Anterior cingulate cortex (tissue), 58 donors: ENCODE data around the gene DEPP1.

Experiments used
- DNase-seq, 58 donors: peaks; one replicate each; lab custom pipeline; 2025; lab: John Stamatoyannopoulos, UW

DEPP1 gene

DNA sequence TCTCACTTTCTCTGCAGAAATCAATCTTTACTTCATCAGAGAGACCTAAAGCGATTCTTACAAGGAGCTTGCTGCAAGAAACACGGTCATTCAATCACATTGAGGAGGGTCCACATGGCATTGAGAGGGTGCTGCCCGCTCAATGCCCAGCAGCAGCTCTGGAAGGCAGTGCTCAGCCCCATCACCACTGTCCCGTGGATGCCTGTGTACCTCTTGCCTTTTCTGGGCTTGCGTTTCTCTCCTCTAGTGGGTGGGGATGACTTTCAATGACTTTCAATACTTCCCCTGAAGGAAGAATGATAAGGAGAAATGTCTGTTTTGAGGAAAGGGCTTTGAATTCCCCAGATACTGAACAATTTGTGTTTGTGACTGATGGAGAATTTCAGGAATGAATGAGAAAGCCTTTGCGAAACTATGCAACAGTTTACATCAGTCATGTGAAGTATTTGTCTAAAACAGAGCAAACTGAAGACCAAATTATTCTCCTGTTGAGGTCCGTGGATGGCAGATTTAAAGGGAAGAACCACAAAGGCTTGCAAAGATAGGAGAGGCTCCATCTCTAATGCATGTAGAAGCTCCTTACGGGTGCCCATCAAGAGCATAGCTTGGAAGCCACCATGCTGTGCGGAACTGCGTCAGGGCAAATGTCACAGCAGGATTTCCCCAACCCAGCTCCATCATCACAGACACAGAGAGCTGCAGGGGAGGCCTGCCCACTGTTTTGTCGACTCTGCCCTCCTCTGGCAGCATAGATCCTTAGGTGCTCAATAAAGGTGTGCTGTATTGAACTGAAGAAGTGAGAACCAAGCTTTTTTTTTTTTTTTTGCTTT, 15.5 kb upstream of the DEPP1 start:
- no peak for DNase-seq

DNA sequence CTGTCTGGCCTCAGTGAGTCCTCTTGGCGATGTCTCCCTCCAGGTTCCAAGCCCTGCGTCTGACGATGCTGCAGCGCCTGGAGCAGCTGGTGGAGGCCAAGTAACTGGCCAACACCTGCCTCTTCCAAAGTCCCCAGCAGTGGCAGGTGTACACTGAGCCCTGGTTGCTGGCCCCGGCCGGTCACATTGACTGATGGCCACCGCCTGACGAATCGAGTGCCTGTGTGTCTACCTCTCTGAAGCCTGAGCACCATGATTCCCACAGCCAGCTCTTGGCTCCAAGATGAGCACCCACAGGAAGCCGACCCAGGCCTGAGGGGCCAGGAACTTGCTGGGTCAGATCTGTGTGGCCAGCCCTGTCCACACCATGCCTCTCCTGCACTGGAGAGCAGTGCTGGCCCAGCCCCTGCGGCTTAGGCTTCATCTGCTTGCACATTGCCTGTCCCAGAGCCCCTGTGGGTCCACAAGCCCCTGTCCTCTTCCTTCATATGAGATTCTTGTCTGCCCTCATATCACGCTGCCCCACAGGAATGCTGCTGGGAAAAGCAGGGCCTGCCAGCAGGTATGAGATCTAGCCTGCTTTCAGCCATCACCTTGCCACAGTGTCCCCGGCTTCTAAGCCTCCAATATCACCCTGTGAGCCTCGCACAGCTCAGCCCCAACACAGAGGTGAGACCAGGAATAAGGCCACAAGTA, 14.8 kb upstream of the DEPP1 start:
- no peak for DNase-seq

- DNase-seq, result no peak
Observed at GRCh38 chr10:44992732-44993225, 14.2 kb upstream of the DEPP1 start.

DNA sequence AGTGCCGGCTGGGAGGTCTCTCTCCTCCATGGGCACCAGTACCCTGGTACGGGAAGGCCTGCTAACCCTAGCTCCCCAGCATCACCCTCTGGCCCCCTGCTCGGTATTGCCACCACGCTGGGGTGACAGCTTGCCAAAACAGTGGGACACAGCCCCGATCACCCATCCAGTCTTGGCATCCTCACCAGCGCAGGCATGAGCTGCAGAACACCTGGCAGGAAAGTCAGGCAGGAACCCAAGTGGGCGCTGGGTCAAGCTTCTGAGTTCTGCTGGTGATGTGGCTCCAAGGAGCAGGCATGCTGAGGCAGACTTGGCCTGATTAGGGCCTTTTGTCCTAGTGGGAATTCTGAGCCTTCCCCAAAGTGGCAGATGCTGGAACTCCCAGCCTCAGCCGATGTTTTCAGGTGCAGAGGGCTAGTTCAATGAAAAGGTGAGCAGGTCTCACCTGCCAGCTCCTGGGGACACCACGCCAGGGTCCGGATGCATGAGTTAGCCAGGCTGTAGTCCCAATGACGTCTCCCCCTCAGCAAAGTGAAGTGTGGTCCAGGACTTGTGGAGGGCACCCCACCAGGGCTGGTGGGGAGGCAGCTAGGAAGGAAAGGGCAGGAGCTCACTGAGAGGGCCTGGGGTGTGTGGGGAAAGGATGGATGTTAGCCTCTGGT, 13.6 kb upstream of the DEPP1 start:
- DNase-seq, result no peak

DNA sequence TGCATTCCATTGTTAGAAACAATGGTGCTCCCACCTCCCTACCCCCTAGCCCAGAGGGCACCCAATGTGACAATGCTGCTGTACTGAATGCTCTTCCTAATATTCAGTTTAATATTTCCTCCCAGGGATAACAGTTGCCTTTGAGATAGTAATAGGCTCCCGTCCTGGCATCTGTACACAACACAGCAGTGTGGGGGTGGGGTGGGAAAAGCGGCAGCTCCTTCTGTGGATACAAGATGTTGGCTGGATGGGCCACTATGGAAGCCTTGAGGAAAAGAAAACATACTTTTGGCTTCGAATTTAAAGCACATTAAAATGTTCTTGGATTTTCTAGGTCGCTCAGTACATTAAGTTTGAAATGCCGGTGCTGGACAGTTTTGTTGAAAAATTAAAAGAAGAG, 13.0 kb upstream of the DEPP1 start:
- DNase-seq, result peak in 2 of 58 donors; percentile 27 to 48

GRCh38 chr10:44990965-44991364, 12.4 kb upstream of the DEPP1 start:
- no peak for DNase-seq

DNA sequence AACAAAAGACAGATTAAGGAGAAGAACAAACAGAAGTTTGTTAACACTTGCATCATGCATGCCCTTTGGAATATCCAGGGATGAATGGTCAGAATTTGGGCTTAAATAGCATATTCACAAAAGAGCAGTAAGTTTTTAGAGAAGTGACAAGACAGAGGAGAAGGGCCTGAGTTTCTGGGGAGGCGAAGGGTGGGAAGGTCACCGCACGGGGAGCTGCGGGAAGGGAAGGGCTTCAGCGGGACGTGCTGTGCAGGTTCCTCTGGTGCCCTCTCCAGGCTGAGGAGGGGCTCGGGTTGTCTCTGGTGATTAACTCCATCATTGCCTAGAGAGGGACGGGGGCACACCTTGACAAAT, 11.7 kb upstream of the DEPP1 start:
- DNase-seq, result no peak

- no peak for DNase-seq
Observed at GRCh38 chr10:44989597-44990301, 11.1 kb upstream of the DEPP1 start.

DNA sequence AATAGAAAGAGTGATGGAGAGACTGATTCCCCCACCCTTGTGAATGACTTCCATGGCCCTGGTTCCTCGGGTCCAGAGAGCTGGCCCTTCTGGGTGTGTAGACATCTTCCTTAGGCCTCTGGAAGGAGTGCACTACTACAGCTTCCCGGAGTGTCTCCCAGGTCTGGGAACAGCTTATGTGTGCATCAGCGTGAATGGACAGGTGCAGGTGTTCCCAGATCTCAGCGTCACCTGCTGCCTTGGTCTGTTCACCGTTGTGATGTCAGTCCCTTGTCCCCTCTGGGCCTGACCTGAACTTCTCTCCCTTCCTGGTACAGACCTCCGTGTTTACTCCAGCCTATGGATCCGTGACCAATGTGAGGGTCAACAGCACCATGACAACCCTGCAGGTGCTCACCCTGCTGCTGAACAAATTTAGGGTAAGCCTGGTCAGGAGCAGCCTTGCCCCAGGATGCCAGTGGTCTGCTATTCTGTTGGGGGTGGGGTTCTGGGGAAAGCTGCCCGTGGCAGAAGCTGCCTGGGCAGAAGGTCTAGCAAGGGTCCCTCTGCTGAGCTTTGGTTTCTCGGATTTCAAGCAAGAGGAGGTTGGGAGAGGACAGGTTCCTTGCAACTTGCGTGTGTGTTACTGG, 10.5 kb upstream of the DEPP1 start:
- no peak for DNase-seq

GRCh38 chr10:44986670-44987069, 8.1 kb upstream of the DEPP1 start:
- DNase-seq, result no peak

GRCh38 chr10:44986179-44986578, 7.6 kb upstream of the DEPP1 start:
- no peak for DNase-seq

GRCh38 chr10:44985175-44985681, 6.6 kb upstream of the DEPP1 start:
- no peak for DNase-seq

DNA sequence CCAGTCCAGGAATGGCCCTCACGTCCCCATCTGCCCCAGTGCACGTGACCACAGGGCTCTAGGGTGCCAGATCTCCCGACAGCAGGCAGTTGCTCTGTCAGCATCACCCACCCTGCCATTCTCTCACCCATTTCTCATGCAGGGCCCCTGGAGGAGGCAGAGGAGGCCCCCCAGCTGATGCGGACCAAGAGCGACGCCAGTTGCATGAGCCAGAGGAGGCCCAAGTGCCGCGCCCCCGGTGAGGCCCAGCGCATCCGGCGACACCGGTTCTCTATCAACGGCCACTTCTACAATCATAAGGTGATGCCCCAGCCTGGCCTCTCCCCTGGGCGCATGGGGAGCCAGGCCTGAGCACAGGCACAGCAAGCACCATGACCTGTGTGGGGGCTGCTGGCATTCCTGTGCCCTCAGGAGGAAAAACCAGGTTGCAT, 6.1 kb upstream of the DEPP1 start:
- no peak for DNase-seq

DNA sequence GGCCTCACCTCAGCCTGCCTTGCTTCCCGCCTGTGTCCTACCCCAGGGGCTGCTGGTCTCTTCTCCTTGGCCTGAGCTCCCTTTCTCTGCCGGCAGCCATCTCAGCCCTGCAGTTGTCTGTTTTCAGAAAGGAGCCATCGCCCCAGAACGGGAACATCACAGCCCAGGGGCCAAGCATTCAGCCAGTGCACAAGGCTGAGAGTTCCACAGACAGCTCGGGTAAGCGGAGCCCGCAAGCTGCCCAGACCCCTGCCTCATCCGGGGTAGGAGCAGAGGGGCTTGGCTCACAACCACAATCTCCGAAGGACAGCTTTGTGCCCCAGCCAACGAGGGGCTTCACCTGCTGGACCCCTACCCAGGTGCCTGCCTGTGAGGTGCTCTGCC, 5.3 kb upstream of the DEPP1 start:
- DNase-seq, result no peak

DNA sequence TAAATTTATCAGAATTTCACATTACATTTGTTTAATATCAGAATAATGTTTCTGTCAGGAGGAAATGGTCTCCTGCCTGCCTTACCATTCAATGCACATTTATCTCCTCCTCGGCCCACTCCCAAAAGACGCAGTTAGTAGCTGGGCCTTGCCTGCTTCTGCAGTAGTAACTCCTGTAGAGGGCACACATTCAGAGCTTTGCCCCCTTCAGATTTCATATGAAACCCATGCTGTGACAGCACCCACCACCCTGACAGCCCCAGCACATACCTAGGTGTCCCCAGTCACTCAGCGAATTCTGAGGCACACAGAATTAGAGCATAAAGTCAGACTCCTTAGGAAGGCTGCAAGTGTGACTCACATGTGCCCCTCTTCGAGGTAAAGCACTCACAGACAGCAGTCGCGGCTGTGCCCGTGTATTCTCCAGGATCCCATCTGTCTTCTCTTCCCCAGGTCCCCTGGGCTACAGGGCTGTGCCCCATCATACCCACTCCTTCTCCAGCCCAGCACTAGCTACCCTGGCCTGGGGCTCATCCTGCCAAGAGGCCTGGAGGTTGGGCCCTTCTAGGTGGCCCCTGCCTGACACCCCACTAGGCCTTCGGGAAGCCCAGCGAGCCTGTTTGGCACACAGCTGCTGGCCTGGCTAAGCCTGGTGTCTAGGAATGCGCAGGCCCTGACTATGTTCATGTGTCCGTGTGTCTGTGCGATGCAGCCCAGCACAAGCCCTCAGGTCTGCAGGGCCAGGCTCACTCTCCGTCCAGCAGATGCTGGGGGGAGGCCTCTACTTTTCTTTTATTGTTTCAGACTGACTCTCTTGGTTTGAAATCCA, 4.7 kb upstream of the DEPP1 start:
- DNase-seq, result no peak

DNA sequence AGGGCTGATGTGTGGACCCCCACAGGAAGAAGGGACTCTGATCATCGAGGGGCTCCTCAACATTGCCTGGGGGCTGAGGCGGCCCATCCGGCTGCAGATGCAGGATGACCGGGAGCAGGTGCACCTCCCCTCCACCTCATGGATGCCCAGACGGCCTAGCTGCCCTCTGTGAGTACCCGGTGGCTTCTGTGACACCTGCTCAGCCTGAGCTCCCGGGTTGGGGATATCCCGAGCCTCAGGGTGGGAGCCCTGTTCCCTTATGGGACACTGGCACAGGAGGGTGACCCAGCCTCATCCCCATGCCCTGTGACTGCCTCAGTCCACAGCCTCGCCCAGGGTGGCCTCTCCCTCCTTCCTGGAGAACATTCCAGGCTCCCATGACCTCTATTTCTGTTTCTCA, 3.9 kb upstream of the DEPP1 start:
- no peak for DNase-seq

- DNase-seq, result no peak
Observed at GRCh38 chr10:44982114-44982460, 3.5 kb upstream of the DEPP1 start.

GRCh38 chr10:44981172-44982113, 2.8 kb upstream of the DEPP1 start:
- peak in 12 of 58 donors; percentile 24 to 68 (median 36) for DNase-seq
